AG08396 (cell line): ENCODE data around the gene FRY.

Experiments used
- DNase-seq: peaks from one replicate; pipeline ENCODE4 v3.0.0; 2012; ENCODE audit warnings: low spot score, mixed read lengths

FRY gene

GRCh38 chr13:32016631-32017030 lies 14.9 kb upstream of the FRY start:
- DNase-seq, result no peak

GRCh38 chr13:32017474-32017873 lies 14.1 kb upstream of the FRY start:
- no peak for DNase-seq

DNA sequence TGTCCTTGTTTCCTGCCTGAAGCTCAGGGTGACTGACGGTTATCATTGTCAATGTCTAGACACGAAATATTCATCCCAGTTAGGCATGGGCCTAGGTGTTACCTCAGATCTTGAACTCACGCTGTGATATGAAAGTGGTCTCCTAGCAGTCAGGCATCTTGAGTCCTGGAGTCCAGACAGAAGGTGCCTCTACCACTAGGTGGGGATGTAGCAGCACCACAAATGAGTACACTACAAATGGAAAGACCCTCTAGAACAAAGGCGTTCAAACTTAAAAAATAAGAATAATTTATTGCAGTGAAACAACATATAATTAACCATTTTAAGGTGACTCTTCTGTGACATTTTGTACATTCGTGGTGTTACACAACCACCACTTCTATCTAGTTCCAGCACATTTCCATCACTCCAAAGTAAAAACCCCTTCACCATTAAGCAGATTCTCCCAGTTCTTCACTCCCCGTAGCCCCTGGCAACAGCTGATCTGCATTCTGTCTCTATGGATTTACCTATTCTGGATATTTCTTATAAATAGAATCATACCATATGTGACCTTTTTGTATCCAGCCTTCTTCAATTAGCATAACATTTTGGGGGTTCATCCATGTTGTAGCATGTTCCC lies 11.9 kb upstream of the FRY start:
- peak; percentile 67 for DNase-seq

- no peak for DNase-seq
Measured at GRCh38 chr13:32021785-32022184, 9.8 kb upstream of the FRY start.

DNA sequence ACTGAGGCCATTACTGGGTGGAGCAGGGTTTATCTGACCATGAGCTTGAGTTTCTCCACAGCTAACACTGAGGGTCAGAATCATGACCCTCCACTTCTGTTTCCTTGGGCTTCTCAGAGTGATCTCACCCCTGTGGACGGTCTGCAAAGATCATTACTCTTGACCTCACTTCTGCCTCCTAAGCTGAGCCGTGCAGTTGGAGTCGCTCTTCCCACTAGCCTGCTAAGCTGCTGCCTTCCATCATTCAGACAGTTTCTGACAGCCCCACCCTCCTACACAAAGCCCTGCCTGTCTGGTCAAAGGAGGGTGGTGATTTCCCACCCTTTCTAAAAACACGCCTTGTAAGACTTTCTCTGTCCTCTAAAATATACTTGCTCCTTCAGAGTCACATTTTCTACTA lies 9.3 kb upstream of the FRY start:
- DNase-seq, result no peak

- DNase-seq, result no peak
Measured at GRCh38 chr13:32023096-32023495, 8.5 kb upstream of the FRY start.

DNA sequence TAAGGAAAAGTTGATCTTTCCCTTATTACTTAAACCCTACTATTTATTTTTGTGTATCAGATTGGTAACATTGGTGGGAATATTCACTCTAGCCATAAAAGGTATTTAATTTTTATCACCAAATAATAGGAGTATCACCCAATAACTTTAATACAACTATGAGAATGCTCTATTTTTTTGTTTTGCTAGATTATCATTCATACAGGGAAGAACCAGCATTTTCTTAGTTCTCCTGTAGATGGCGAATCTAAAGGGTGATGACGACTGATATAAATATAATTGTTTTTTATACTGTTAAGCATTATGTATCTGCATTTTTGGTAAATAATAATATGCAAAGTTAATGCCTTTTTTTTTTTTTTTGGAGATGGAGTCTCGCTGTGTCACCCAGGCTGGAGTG lies 7.9 kb upstream of the FRY start:
- no peak for DNase-seq

DNA sequence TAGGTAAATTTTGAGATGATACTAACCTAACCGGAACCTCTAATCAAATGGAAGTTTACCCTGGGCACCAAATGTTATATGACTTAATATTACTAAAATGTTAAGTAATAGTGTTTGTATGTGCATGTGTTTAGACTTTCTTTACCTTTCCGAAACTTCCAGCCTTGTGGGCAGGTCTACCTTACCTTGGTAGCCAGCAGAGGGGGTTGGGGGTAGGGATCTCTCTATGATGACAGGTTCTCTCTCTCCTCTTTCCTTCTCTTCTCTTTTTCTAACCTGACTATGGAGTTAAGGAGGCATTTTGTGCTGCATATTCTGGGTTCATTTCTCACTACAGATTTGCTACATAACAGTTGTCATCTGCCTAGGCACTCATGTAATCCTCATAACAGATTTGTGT lies 6.8 kb upstream of the FRY start:
- DNase-seq, result no peak

- DNase-seq, result no peak
Measured at GRCh38 chr13:32025730-32026129, 5.8 kb upstream of the FRY start.

GRCh38 chr13:32026623-32027022 lies 5.0 kb upstream of the FRY start:
- DNase-seq, result no peak

GRCh38 chr13:32028711-32029110 lies 2.9 kb upstream of the FRY start:
- DNase-seq, result no peak

DNA sequence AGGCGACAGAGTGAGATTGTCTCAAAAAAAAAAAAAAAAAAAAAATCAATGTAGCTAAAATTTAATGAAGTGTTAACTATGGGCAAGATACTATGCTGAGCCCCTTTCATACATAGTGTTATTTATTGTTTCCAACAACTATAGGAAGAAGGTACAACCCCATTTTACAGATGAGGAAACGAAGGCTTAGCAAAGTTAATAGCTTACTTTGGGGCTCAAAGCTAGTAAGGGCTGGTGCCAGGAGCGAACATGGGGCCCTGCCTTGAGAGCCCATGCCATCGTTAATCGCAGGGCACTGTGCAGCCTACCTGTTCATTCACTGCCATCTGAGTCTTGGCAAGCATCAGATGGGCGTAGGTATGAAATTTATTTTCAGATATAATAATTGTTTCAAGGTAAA lies 1.9 kb upstream of the FRY start:
- no peak for DNase-seq

DNA sequence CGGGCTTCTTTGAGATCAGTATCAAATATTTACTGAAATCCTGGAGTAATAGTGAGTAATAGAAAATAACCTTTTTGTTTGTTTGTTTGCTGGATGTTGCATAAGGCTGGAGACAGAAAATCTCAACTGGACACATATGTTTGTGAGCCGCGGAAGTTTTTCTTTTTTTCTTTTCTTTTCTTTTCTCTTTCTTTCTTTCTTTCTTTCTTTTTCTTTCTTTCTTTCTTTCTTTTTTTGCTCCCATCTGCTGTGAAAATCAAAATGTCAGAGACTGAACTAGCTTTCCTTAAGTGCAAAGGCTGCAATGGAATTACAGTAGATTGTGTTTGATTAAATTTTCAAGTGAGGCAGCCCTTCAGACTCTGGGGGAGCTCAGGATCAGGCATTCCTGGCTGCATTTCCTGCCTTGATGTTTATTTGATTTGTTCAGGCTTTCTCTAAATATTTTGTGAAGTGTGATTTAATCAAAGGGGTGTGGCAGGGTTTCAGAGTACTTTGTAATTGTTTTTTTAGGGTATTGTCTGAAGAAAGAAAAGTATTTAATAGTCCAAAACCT lies 319 bp downstream of the FRY start:
- peak; percentile 25 for DNase-seq

GRCh38 chr13:32032759-32033158 lies 1.2 kb downstream of the FRY start:
- no peak for DNase-seq

GRCh38 chr13:32033744-32034143 lies 2.2 kb downstream of the FRY start:
- DNase-seq, result no peak

DNA sequence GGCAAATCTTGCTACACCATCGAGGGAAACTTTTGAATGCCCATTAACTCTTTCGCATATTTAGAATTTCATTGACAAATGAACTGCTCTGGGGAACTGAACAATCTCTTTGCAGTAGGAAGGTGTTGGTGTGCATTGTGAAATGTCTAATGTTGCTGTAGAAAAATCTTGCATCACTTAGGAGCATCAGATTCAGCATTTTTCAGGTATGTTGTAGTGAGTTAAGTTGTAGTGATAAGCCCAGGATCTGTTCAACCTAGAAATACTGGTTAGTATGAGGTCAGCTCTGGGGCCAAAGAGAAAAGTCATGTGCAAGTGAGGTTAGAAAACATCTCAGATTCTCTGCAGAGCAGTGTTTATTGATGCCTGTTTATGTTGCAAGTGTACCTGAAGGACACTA lies 4.1 kb downstream of the FRY start:
- DNase-seq, result no peak

GRCh38 chr13:32036126-32036695 lies 4.6 kb downstream of the FRY start:
- no peak for DNase-seq

GRCh38 chr13:32036757-32037156 lies 5.2 kb downstream of the FRY start:
- DNase-seq, result no peak

DNA sequence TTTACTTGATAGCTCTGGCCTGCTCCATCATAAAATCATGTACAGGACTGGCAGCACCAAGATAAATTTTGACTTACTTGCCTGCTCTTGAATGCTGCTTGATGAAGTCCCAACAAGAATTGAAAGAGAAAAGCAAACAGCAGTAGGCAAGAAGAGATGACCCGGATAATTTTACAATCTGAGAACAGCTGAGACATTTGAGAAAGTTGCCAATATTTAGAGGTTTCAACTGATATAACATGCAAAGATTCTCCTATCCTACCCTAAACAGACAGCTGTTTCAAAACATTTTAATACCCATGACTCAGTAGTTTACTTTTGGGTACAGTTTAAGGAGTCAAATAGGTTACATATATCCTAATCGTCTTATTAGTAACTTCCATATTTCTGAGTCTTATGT lies 5.9 kb downstream of the FRY start:
- no peak for DNase-seq

- no peak for DNase-seq
Measured at GRCh38 chr13:32038343-32038742, 6.8 kb downstream of the FRY start.

- no peak for DNase-seq
Measured at GRCh38 chr13:32039056-32039455, 7.5 kb downstream of the FRY start.

- DNase-seq, result peak; percentile 20
Measured at GRCh38 chr13:32039528-32039927, 8.0 kb downstream of the FRY start.

DNA sequence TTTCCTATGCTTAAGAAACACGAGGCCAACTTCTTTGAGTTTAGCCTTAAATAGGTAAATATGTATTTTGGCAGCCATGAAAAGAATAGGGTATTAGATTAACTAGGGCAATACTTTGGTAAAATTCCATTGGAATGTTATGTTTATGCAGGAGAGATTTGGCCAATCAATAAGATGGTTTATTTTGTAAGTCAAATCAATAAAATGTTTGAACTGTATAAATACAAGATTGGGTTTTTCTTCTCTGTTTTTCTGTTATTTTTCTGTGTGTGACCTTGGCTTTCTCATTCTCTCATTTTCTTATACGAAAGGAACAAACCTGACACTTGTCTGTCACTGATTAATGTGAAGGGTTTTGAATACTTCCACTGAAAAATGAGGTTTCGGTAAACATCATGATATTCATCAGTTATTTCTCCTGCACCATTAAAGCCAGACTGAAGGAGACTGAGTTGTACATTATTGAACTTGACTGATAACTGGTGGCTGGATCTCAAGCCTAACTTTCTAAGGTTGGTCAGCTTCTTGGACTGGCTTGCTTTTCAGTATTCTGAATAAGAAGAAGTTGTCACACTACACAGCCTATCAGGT lies 8.6 kb downstream of the FRY start:
- DNase-seq, result no peak

DNA sequence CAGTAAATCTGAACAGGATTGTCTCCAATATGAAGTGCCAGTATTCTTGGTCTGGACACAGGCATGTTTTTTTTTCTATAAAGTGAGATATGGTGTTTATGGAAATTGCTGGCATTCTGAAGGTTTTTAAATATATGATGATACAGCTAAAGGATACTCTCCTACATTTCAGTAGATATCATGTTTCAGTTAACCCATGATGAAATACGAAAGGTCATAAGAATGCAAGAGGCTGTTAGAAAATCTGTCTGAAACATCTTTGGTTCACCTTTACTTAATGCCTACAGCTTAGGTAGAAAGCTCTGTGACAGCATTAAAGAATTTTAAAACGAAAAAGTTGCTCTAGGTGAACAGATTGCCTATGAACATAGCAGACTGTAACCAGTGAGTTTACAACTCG lies 9.1 kb downstream of the FRY start:
- DNase-seq, result no peak
